Measurements from ENCODE around the gene ZNF511.

The ZNF511 gene

GRCh38 chr10:133339708-133340380 lies 31.1 kb downstream of the ZNF511 start:
- Histone ChIP-seq H4K20me1 (ENCODE audit: low read depth, low read length) (no peaks in the 10 kb centered on the region), H3K36me3 (ENCODE audit: low read length) (no peaks in the 10 kb centered on the region), H3K9me3 (ENCODE audit: insufficient read depth, low read length) (no peaks in the 10 kb centered on the region; the same call in 1 of the 2 replicates), H3K9ac (ENCODE audit: low read length) (no peak overlapping the region), H2AFZ (ENCODE audit: low read depth, low read length, severe bottlenecking) (no peak overlapping the region), H3K9me2 (replicated peaks; ENCODE audit: insufficient read depth, low read length) (no peaks in the 10 kb centered on the region), H3K27ac (ENCODE audit: low read depth, low read length) (no peak overlapping the region), H3K27me3 (ENCODE audit: low read length) (no peaks in the 10 kb centered on the region), H3K4me3 (ENCODE audit: insufficient read depth, low read length, poor library complexity, severe bottlenecking) (no peak overlapping the region), H3K79me2 (ENCODE audit: insufficient read depth, low read length) (no peaks in the 10 kb centered on the region), H3K4me2 (ENCODE audit: low read depth, low read length, poor library complexity, severe bottlenecking) (no peak overlapping the region), H3F3A (ENCODE audit: insufficient read depth) (no peaks in the 10 kb centered on the region)
- TF ChIP-seq, protein P1, sequence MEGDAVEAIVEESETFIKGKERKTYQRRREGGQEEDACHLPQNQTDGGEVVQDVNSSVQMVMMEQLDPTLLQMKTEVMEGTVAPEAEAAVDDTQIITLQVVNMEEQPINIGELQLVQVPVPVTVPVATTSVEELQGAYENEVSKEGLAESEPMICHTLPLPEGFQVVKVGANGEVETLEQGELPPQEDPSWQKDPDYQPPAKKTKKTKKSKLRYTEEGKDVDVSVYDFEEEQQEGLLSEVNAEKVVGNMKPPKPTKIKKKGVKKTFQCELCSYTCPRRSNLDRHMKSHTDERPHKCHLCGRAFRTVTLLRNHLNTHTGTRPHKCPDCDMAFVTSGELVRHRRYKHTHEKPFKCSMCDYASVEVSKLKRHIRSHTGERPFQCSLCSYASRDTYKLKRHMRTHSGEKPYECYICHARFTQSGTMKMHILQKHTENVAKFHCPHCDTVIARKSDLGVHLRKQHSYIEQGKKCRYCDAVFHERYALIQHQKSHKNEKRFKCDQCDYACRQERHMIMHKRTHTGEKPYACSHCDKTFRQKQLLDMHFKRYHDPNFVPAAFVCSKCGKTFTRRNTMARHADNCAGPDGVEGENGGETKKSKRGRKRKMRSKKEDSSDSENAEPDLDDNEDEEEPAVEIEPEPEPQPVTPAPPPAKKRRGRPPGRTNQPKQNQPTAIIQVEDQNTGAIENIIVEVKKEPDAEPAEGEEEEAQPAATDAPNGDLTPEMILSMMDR (IDR thresholded peaks at IDR 0.05; ENCODE audit: insufficient read depth, low read length, poor library complexity, severe bottlenecking), result no peak

DNA sequence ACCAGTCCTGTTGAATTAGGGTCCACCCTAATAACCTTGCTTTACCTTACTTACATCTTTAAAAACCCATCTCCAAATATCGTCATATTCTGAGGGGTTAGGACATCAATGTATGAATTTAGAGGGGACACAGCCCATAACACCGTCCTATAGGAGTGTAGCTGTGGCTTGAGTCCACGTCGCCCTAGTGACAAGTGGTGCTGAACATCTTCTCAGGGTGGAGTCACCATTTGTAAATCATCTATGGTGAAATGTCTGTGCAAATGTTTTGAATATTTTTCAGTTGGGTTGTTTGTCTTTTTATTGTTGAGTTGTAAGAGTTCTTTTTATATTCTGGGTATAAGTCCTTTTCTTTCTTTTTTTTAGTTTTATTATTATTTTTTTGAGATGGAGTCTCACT lies 33.3 kb downstream of the ZNF511 start:
- no peaks in the 10 kb centered on the region for H3K36me3 ChIP-seq (ENCODE audit: low read length)
- no peaks in the 10 kb centered on the region; the same call in 1 of the 2 replicates for H3K9me3 ChIP-seq (ENCODE audit: insufficient read depth, low read length)
- no peak overlapping the region for H3K9ac ChIP-seq (ENCODE audit: low read length)
- no peaks in the 10 kb centered on the region for H3K27me3 ChIP-seq (ENCODE audit: low read length)
- no peak overlapping the region for H3K4me3 ChIP-seq (ENCODE audit: insufficient read depth, low read length, poor library complexity, severe bottlenecking)
- no peaks in the 10 kb centered on the region for H4K20me1 ChIP-seq (ENCODE audit: low read depth, low read length)
- no peaks in the 10 kb centered on the region for H3K9me2 ChIP-seq (replicated peaks; ENCODE audit: insufficient read depth, low read length)
- H2AFZ ChIP-seq (ENCODE audit: low read depth, low read length, severe bottlenecking), result no peak overlapping the region
- H3K79me2 ChIP-seq (ENCODE audit: insufficient read depth, low read length), result no peaks in the 10 kb centered on the region
- TF ChIP-seq, protein P1 (IDR thresholded peaks at IDR 0.05; ENCODE audit: insufficient read depth, low read length, poor library complexity, severe bottlenecking), result no peak
- no peak for TF ChIP-seq EZH2phosphoT487 (conservative IDR thresholded peaks at IDR 0.05; ENCODE audit: low read length)
- H3K4me2 ChIP-seq (ENCODE audit: low read depth, low read length, poor library complexity, severe bottlenecking), result no peak overlapping the region
- H3F3A ChIP-seq (ENCODE audit: insufficient read depth), result no peaks in the 10 kb centered on the region
- H3K27ac ChIP-seq (ENCODE audit: low read depth, low read length), result no peak overlapping the region

DNA sequence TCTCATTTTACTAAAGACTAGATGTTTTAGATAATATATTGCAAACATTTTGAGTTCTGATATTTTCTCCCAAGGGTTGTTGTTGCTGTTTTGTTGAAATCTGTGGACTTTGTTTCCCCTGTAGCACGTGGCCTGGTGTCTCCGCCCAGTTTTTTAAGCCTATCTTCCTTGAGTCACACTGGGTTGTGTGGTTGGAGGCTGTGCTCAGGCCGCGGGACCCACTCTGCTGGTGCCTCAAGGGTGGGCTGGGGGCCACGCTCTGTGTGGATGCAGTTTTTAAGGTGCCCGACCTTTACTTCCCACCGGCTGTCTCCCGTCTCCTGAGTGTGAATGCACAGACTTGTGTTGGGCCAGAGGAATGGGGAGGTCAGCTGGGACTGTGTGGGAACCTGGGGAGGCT lies 34.2 kb downstream of the ZNF511 start:
- TF ChIP-seq, protein P1 (IDR thresholded peaks at IDR 0.05; ENCODE audit: insufficient read depth, low read length, poor library complexity, severe bottlenecking), result no peak
- TF ChIP-seq EZH2phosphoT487 (conservative IDR thresholded peaks at IDR 0.05; ENCODE audit: low read length), result no peak
- H3K9ac ChIP-seq (ENCODE audit: low read length), result no peak overlapping the region

More for the DNA sequence above, 34.2 kb downstream of the ZNF511 start:
- H3F3A ChIP-seq (ENCODE audit: insufficient read depth), result no peaks in the 10 kb centered on the region
- no peaks in the 10 kb centered on the region for H4K20me1 ChIP-seq (ENCODE audit: low read depth, low read length)
- no peaks in the 10 kb centered on the region for H3K27me3 ChIP-seq (ENCODE audit: low read length)
- no peaks in the 10 kb centered on the region for H3K36me3 ChIP-seq (ENCODE audit: low read length)
- H2AFZ ChIP-seq (ENCODE audit: low read depth, low read length, severe bottlenecking), result no peak overlapping the region
- no peak overlapping the region for H3K27ac ChIP-seq (ENCODE audit: low read depth, low read length)
- no peak overlapping the region for H3K4me2 ChIP-seq (ENCODE audit: low read depth, low read length, poor library complexity, severe bottlenecking)
- H3K9me2 ChIP-seq (replicated peaks; ENCODE audit: insufficient read depth, low read length), result no peaks in the 10 kb centered on the region
- no peaks in the 10 kb centered on the region; the same call in 1 of the 2 replicates for H3K9me3 ChIP-seq (ENCODE audit: insufficient read depth, low read length)
- H3K79me2 ChIP-seq (ENCODE audit: insufficient read depth, low read length), result no peaks in the 10 kb centered on the region
- no peak overlapping the region for H3K4me3 ChIP-seq (ENCODE audit: insufficient read depth, low read length, poor library complexity, severe bottlenecking)

Data from SU-DHL-6 (cell line).